ENCODE data around the gene IFI27L1. TPM values are rescaled to one million over a fixed set of nuclear protein-coding genes. Genes with fewer than 3 reads are reported as not detected.

IFI27L1 gene
- total and polyA plus RNA-seq, 2 of the 13 experiments (the other 11 are each of a cell fraction or from before 2014, with no cell fraction given): 11.9 to 19.0 TPM

DNA sequence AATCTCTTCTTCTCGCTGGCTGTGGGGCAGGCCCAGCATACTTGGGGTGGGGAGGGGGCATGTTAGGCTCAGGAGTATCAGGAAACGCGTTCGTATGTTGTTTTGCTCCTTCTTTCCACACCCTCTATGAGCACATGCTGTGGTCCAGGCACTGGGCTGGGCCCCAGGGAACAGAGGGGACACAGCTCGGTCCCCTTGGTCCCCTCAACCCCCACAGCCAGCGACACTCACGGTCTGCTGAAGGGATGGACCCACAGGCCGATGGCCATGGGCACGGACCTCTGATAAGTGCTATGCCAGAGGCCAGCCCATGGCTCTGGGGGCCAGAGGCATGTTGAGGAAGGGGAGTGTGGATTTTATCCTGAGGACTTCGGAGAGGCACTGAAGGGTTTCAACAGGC lies 35.6 kb downstream of the IFI27L1 start:
- H3K4me3 ChIP-seq (replicated peaks in 1 of 3; ENCODE audit: insufficient read depth in 1 of 3, low read depth in 2 of 3, low read length in 3 of 3): no peak overlapping the region
- H4K20me1 ChIP-seq (ENCODE audit: insufficient read depth, low read length): no peaks in the 10 kb centered on the region
- no peak for ATAC-seq
- ChIA-PET POLR2A (no interaction called here), CTCF (ENCODE audit: low intra/inter-chr PET ratio, low total read pairs) (no interaction called here)
- no peak overlapping the region for H3K4me2 ChIP-seq (ENCODE audit: low read depth, low read length)
- 77% methylated on average over 8 of the region's 10 CpGs for WGBS (ENCODE audit: low lambda C conversion rate)
- H3K79me2 ChIP-seq (ENCODE audit: insufficient read depth, low read length): no peaks in the 10 kb centered on the region
- intact Hi-C loops (cut with micrococcal nuclease; ENCODE audit: unreplicated experiment): no loop called here
- H3K36me3 ChIP-seq (replicated peaks in 1 of 2; ENCODE audit: control insufficient read depth in 1 of 2, insufficient read depth in 2 of 2, low read length in 2 of 2): no peaks in the 10 kb centered on the region
- in situ Hi-C loops (cut with HindIII; ENCODE audit: extremely low pct_ligation_motif_present, low pct_unique_long_range_greater_than_20kb): no loop called here
- FAIRE-seq: no peak
- BruUV-seq (replicated peaks): no TSS peak
- no peak for DNase-seq (ENCODE audit: low spot score)
- peaks cover 2 to 34% of the 10 kb centered on the region in 2 experiments; a peak in 2 of 5 replicates for H3K27me3 ChIP-seq (ENCODE audit: control insufficient read depth in 1 of 2, insufficient read depth in 2 of 2, low read length in 2 of 2)
- H3K9ac ChIP-seq (ENCODE audit: insufficient read depth, low read depth, low read length): no peak overlapping the region
- no peaks in the 10 kb centered on the region for H3K9me3 ChIP-seq (ENCODE audit: low read length)
- H3K27ac ChIP-seq (ENCODE audit: extremely low read length, insufficient read depth, low read length): no peak overlapping the region
- TF ChIP-seq, protein P1, sequence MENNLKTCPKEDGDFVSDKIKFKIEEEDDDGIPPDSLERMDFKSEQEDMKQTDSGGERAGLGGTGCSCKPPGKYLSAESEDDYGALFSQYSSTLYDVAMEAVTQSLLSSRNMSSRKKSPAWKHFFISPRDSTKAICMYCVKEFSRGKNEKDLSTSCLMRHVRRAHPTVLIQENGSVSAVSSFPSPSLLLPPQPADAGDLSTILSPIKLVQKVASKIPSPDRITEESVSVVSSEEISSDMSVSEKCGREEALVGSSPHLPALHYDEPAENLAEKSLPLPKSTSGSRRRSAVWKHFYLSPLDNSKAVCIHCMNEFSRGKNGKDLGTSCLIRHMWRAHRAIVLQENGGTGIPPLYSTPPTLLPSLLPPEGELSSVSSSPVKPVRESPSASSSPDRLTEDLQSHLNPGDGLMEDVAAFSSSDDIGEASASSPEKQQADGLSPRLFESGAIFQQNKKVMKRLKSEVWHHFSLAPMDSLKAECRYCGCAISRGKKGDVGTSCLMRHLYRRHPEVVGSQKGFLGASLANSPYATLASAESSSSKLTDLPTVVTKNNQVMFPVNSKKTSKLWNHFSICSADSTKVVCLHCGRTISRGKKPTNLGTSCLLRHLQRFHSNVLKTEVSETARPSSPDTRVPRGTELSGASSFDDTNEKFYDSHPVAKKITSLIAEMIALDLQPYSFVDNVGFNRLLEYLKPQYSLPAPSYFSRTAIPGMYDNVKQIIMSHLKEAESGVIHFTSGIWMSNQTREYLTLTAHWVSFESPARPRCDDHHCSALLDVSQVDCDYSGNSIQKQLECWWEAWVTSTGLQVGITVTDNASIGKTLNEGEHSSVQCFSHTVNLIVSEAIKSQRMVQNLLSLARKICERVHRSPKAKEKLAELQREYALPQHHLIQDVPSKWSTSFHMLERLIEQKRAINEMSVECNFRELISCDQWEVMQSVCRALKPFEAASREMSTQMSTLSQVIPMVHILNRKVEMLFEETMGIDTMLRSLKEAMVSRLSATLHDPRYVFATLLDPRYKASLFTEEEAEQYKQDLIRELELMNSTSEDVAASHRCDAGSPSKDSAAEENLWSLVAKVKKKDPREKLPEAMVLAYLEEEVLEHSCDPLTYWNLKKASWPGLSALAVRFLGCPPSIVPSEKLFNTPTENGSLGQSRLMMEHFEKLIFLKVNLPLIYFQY (CRISPR knock-in tag; IDR thresholded peaks at IDR 0.05; ENCODE audit: borderline replicate concordance): no peak
- TF ChIP-seq MEIS2 (CRISPR knock-in tag; IDR thresholded peaks at IDR 0.05) (no peak), REXO4 (CRISPR knock-in tag; IDR thresholded peaks at IDR 0.05; ENCODE audit: borderline replicate concordance) (no peak), TARDBP (CRISPR knock-in tag; IDR thresholded peaks at IDR 0.05) (no peak), KLF13 (CRISPR knock-in tag; IDR thresholded peaks at IDR 0.05) (no peak), ZKSCAN8 (CRISPR knock-in tag; IDR thresholded peaks at IDR 0.05; ENCODE audit: borderline replicate concordance) (no peak), ZNF44 (CRISPR knock-in tag; IDR thresholded peaks at IDR 0.05) (no peak), NCOR1 (IDR thresholded peaks at IDR 0.05; ENCODE audit: borderline replicate concordance, low read length) (no peak), GABPB1 (CRISPR knock-in tag; IDR thresholded peaks at IDR 0.05) (no peak)
- TF ChIP-seq, protein P2, sequence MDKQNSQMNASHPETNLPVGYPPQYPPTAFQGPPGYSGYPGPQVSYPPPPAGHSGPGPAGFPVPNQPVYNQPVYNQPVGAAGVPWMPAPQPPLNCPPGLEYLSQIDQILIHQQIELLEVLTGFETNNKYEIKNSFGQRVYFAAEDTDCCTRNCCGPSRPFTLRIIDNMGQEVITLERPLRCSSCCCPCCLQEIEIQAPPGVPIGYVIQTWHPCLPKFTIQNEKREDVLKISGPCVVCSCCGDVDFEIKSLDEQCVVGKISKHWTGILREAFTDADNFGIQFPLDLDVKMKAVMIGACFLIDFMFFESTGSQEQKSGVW (CRISPR knock-in tag; IDR thresholded peaks at IDR 0.05; ENCODE audit: borderline replicate concordance): no peak
- peaks cover 36% of the 10 kb centered on the region for H3K4me1 ChIP-seq (ENCODE audit: insufficient read depth, low read length)
- H2AFZ ChIP-seq (ENCODE audit: low read length): no peak overlapping the region
